Endothelial cell of umbilical vein (primary cell): Measurements from ENCODE around the gene IQCE. TPM values are rescaled to one million over a fixed set of nuclear protein-coding genes. Genes with fewer than 3 reads are reported as not detected.
A peak's percentile ranks its signal among the peaks of the same experiment; 100 is the strongest.

Experiments
- BruUV-seq: library from RNA; stranded (reverse); fragments of 400-500 nt; replicated peaks from 2 replicates; lab custom pipeline; 2021; lab: Mats Ljungman, UMichigan
- CTCF ChIA-PET: fragments of 300-600, 350-600 bp; sonication (Branson Sonifier 250); formaldehyde crosslinking; loops from one replicate; lab custom pipeline; 2021; ENCODE audit warnings: antibody characterized with exemption, inconsistent platforms; lab: Charles Lee
- POLR2A ChIA-PET: fragments of 300-600, 350-600 bp; sonication (Branson Sonifier 250); formaldehyde crosslinking; loops from one replicate; lab custom pipeline; 2021; ENCODE audit warnings: antibody characterized with exemption, inconsistent platforms; lab: Charles Lee
- DNase-seq: peaks from one replicate; pipeline ENCODE4 v3.0.0-alpha.2; 2011; ENCODE audit warnings: low read depth, low spot score
- FAIRE-seq: peaks from 2 replicates; lab custom pipeline; 2011; peaks lifted over from hg19 to GRCh38; lab: Jason Lieb, UNC
- H2AFZ ChIP-seq: 2 replicates; pipeline ENCODE4 v1.6.0; 2012; ENCODE audit warnings: low read depth, low read length, control low read depth, inconsistent platforms
- H3K27ac ChIP-seq: 2 replicates; pipeline ENCODE4 v1.5.1; 2011; ENCODE audit warnings: low read depth, mild to moderate bottlenecking, control low read depth, low read length, moderate library complexity; ENCODE audit not compliant: insufficient read depth
- H3K27me3 ChIP-seq, 2 experiments: 2 replicates each; pipeline versions ENCODE4 v1.6.0 to v1.6.1; 2011; ENCODE audit warnings: low read length in 2 of 2, mixed read lengths in 1 of 2; ENCODE audit not compliant: control insufficient read depth in 2 of 2, insufficient read depth in 2 of 2
- H3K36me3 ChIP-seq, 2 experiments: 2 replicates in 1 of 2; 3 replicates in 1 of 2; pipeline ENCODE4 v1.5.1; 2011; ENCODE audit warnings: low read length in 2 of 2, mild to moderate bottlenecking in 1 of 2, moderate library complexity in 1 of 2; ENCODE audit not compliant: control insufficient read depth in 2 of 2, insufficient read depth in 2 of 2; ENCODE audit errors: extremely low read depth in 1 of 2
- H3K4me1 ChIP-seq: 3 replicates; pipeline ENCODE4 v1.5.1; 2011; ENCODE audit warnings: mild to moderate bottlenecking, low read length; ENCODE audit not compliant: control insufficient read depth, insufficient read depth; ENCODE audit errors: extremely low read depth
- H3K4me2 ChIP-seq: 2 replicates; pipeline ENCODE4 v1.6.1; 2011; ENCODE audit warnings: low read length, control low read depth, mixed read lengths; ENCODE audit not compliant: insufficient read depth
- H3K4me3 ChIP-seq, 3 experiments: fragments of 200-600 bp in 1 of 3; sonication (generic), shearing (Covaris generic) in 1 of 3; replicated peaks in 1 of 3; 2 replicates each; pipeline ENCODE4 v1.5.1; 2011 to 2016; ENCODE audit warnings: control low read depth in 3 of 3, low read length in 3 of 3, mild to moderate bottlenecking in 2 of 3, inconsistent platforms in 1 of 3, low read depth in 1 of 3, moderate library complexity in 1 of 3; ENCODE audit not compliant: insufficient read depth in 1 of 3
- H3K79me2 ChIP-seq: 2 replicates; pipeline ENCODE4 v1.6.0; 2012; ENCODE audit warnings: low read length, inconsistent platforms; ENCODE audit not compliant: control insufficient read depth, insufficient read depth
- H3K9ac ChIP-seq: replicated peaks from 2 replicates; pipeline ENCODE3; 2011; ENCODE audit warnings: low read length, control low read depth; ENCODE audit not compliant: insufficient read depth; ENCODE audit errors: extremely low read depth
- H3K9me1 ChIP-seq: replicated peaks from 3 replicates; pipeline ENCODE4 v1.6.0; 2011; ENCODE audit warnings: mild to moderate bottlenecking, low read length; ENCODE audit not compliant: control insufficient read depth, insufficient read depth; ENCODE audit errors: extremely low read depth
- H3K9me3 ChIP-seq: replicated peaks from 2 replicates; pipeline ENCODE4 v1.5.1; 2012; ENCODE audit warnings: low read length, inconsistent platforms; ENCODE audit not compliant: control insufficient read depth, insufficient read depth
- H4K20me1 ChIP-seq: replicated peaks from 2 replicates; pipeline ENCODE3; 2011; ENCODE audit warnings: mild to moderate bottlenecking, low read length; ENCODE audit not compliant: control insufficient read depth, insufficient read depth; ENCODE audit errors: extremely low read depth
- CTCF ChIP-seq, 2 donors: IDR thresholded peaks; 1 replicate in 1 of 2; 2 replicates in 1 of 2; pipeline ENCODE4 v1.5.1; 2011; ENCODE audit warnings: low read length in 2 of 2, mild to moderate bottlenecking in 2 of 2, moderate library complexity in 2 of 2, control low read depth in 1 of 2, inconsistent platforms in 1 of 2, low read depth in 1 of 2; ENCODE audit not compliant: insufficient read depth in 1 of 2; ENCODE audit errors: extremely low read depth in 1 of 2
- GATA2 ChIP-seq: IDR thresholded peaks from 2 replicates; pipeline ENCODE4 v1.7.0; 2011; ENCODE audit warnings: low read depth, mild to moderate bottlenecking, moderate library complexity, mixed read lengths, low read length; ENCODE audit not compliant: insufficient read length, insufficient read depth
- POLR2AphosphoS5 ChIP-seq: IDR thresholded peaks from 2 replicates; pipeline ENCODE4 v1.6.1; 2012; ENCODE audit warnings: low read depth, mild to moderate bottlenecking, control low read depth, low read length, moderate library complexity; ENCODE audit not compliant: insufficient read depth
- dilution Hi-C: fragments of 300-500 bp; cut with MboI; formaldehyde crosslinking; loops from one replicate; pipeline ENCODE4 v1.15.0; 2019; ENCODE audit warnings: low sequenced_read_pairs; ENCODE audit not compliant: extremely low pct_ligation_motif_present
- intact Hi-C: fragments of 100-400 bp; cut with micrococcal nuclease; formaldehyde crosslinking; loops from one replicate; pipeline ENCODE4 v1.10.0; 2022
- polyA plus RNA-seq, 4 experiments: library from polyadenylated mRNA; depleted of rRNA in 3 of 4; stranded (reverse) in 3 of 4; unstranded in 1 of 4; fragments of >200 nt; gene quantifications; 2 replicates each; pipeline versions ENCODE4 v1.2.1 to v1.2.3, GENCODE V29; 2011 to 2012; ENCODE audit warnings: missing spikeins in 1 of 4
- total RNA-seq: library from RNA; stranded (reverse); gene quantifications from 2 replicates; pipeline ENCODE4 v1.2.3, GENCODE V29; 2021

IQCE gene
- total and polyA plus RNA-seq, 2 donors (not counting 3 experiments of a cell fraction or from before 2014, with no cell fraction given), result 4.9 to 14.5 TPM

DNA sequence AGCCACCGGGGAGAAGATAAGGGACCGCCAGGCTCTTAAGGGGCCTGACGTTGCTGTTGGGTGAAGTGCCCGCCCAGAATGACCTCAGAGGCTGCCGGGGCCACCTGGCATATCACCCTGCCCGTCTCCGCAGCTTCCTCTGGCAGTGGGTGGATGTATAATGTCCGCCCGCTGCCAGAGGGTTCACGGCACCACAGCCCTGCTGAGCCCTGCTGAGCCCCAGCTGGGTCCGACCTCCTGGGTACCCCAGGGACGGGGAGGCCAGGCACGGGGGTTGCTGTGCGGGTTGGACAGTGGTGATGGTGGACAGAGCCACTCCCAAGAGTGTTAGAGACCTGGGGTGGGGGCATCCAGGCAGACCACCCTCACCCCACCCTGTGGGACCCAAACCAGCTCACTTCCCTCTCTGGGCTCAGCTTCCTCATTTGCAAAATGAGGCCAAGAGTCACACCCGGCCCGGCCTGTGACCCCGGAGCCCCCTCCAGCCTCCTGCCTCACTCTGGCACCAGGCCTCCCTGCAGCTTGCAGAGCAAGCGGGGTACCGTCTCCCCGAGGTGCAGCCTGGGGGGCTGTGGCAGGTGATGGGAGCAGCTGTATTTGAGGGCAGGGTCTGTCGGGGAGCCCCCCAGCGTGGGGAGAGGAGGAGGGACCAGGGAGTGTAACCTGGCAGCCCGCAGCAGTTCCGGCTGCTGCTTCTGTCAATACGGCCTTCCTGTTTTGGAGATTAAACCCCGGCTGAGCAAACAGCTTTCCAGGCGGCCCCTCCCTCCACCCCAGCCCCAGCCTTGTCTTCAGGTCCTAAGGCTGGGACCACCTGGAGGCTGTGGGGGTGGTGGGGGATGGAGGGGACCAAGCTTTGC lies 47.6 kb upstream of the IQCE start:
- Histone ChIP-seq H3K36me3 (no peaks in the 10 kb centered on the region), H3K27ac (peak overlapping the region; percentile 50), H3K4me1 (peaks cover 20% of the 10 kb centered on the region), H3K9me3 (no peaks in the 10 kb centered on the region), H2AFZ (peak overlapping the region; percentile 67), H4K20me1 (no peaks in the 10 kb centered on the region), H3K9ac (no peak overlapping the region), H3K79me2 (no peaks in the 10 kb centered on the region), H3K9me1 (no peaks in the 10 kb centered on the region), H3K4me2 (peak overlapping the region; percentile 34), H3K27me3 (no peaks in the 10 kb centered on the region), H3K4me3 (no peak overlapping the region)
- dilution Hi-C loops, result no loop called here
- peak; percentile 86 for FAIRE-seq
- POLR2A ChIA-PET, result no interaction called here
- peak; percentile 50 for DNase-seq
- TF ChIP-seq POLR2AphosphoS5 (peak; percentile 83), GATA2 (peak; percentile 60), CTCF (IDR thresholded peaks at IDR 0.05; ENCODE audit: extremely low read depth in 1 of 2, insufficient read depth in 1 of 2, low read depth in 1 of 2, low read length in 2 of 2) (no peak)
- BruUV-seq, result no TSS peak
- intact Hi-C loops, result loop anchor here (1.0 kb wide), 1 partner anchor 8 kb away; the partner anchor contains the start of gene LFNG
- CTCF ChIA-PET, result interaction anchor here (0.6 to 1.5 kb wide), 3 partner anchors 33 to 42 kb away, joined by 3 to 4 read pairs (median 3); no protein-coding TSS in a partner anchor
